ENCODE results near the gene MAD1L1. TPM values are rescaled to one million over a fixed set of nuclear protein-coding genes. Genes with fewer than 3 reads are reported as not detected.
A peak's percentile ranks its signal among the peaks of the same experiment; 100 is the strongest.

Gene MAD1L1
- total and polyA plus RNA-seq, 4 donors: 29.3 to 44.1 (median 35.8) TPM

DNA sequence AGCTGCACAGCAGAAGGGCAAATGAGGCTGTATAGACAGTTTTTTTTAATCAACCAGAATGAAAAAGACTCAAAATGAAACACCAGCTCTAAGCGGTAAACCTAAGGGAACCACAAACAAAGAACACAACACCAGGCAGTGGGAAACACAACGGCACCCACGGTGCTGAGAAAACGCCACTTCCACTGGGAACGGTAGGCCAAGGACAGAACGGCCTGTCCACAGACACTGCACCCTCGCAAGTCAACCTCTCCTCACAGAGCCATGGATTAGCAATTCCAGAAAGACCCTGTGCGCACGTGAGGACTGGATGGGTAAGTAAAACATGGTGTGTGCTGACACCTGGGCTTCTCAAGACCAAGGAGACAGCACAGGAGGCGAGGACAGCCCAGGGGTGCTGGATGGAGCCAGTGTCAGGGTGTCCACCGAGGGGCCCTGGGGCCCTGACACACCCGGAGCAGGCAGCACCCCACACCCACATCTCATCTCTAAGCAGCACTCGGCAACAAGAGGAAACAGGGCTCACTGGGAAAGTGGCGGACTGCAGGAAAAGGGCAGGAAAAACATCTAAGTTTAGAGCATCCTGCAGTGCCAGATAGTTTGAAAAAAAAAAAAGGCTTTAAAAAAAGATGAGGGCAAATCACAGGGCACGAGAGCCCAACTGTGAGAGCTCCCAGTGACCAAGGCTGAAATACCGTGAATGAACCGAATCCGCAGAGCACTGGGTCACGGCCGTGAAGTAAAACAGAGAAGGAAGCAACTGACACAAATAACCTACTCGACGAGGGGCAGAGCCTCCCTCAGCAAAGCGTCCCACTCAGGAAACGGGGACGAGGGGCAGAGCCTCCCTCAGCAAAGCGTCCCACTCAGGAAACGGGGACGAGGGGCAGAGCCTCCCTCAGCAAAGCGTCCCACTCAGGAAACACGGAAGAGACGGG, 120.2 kb downstream of the MAD1L1 start:
- peaks cover 73% of the 10 kb centered on the region for H3K4me1 ChIP-seq (ENCODE audit: control insufficient read depth, insufficient read depth, low read length)

DNA sequence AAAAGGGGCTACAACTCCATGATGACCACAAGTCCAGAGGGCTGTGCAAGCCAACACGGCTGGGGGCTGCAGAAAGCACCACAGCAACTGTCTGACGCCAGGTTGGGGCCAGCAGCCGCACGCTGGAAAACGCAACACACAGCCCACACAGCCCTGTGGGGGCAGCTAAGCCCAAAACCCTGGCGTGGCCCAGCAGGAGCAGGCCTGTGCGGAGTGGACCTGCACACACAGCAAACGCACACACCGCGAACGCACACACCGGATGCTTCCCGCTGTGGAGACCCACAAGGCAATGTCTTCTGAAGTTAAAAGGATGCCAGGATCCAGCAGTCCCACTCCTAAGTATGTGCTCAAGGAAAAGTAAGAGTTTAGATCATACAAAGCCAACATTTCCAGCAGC, 121.2 kb downstream of the MAD1L1 start:
- 71% methylated on average over 13 of the region's 13 CpGs for WGBS (ENCODE audit: insufficient coverage)
- DNase-seq (ENCODE audit: low read depth in 4 of 6, low spot score in 6 of 6): no peak
- Histone ChIP-seq H3K9me3 (ENCODE audit: control insufficient read depth, insufficient read depth, low read length) (no peaks in the 10 kb centered on the region), H3K4me3 (ENCODE audit: low read depth, low read length) (no peak overlapping the region), H3K27me3 (ENCODE audit: control insufficient read depth, insufficient read depth, low read length) (no peaks in the 10 kb centered on the region), H3K4me1 (ENCODE audit: control insufficient read depth, insufficient read depth, low read length) (peaks cover 75% of the 10 kb centered on the region), H3K27ac (ENCODE audit: low read depth, low read length) (no peak overlapping the region), H3K36me3 (ENCODE audit: control insufficient read depth, insufficient read depth, low read length) (peaks cover 42% of the 10 kb centered on the region)

More for the DNA sequence above, 120.2 kb downstream of the MAD1L1 start:
- H3K9me3 ChIP-seq (ENCODE audit: control insufficient read depth, insufficient read depth, low read length): no peaks in the 10 kb centered on the region
- no peak for DNase-seq (ENCODE audit: low read depth in 4 of 6, low spot score in 6 of 6)
- peaks cover 37% of the 10 kb centered on the region for H3K36me3 ChIP-seq (ENCODE audit: control insufficient read depth, insufficient read depth, low read length)
- WGBS (ENCODE audit: insufficient coverage): 70% methylated on average over 23 of the region's 31 CpGs
- H3K27ac ChIP-seq (ENCODE audit: low read depth, low read length): no peak overlapping the region
- H3K4me3 ChIP-seq (ENCODE audit: low read depth, low read length): no peak overlapping the region
- H3K27me3 ChIP-seq (ENCODE audit: control insufficient read depth, insufficient read depth, low read length): no peaks in the 10 kb centered on the region

DNA sequence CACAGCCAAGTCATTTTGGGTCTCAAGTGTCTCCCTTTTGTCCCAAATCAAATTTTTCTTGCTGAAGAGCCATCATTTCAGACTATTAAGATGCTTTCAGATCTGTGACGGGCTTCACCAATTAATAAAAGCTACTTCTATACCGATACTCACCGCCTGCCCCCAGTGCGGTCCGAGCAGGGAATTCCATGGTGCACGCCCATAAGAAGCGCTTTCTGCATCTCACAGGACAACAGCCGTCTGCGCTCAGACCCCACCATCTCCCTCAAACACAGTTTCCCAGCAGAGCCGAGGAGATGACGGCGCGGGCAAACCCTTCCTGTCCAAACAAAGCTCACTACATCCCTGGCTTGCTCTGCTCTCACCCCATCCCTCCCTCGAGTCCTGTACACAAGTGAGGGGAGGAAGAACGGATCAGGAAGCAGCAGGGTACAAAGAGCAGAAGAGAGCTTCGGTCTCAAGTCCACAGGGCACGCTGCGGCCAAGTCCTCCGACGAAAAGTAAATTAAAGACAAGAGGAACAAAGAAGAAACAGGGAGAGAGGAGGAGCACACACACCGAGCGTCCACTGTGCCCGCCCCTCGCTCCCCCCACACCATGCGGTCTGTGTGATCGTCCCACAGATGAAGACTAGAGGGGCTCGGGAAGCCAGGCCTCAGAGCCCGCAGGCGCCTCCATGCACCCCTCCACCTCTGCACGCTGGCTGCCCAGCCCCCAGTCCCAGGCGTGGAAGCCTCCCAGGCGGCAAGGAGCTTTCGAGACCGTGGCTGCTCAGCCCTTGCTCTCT, 121.9 kb downstream of the MAD1L1 start:
- DNase-seq (ENCODE audit: low read depth in 4 of 6, low spot score in 6 of 6): peak in 2 of 6 donors; percentile 51 to 61
- peaks cover 75% of the 10 kb centered on the region for H3K4me1 ChIP-seq (ENCODE audit: control insufficient read depth, insufficient read depth, low read length)
- peaks cover 36% of the 10 kb centered on the region for H3K36me3 ChIP-seq (ENCODE audit: control insufficient read depth, insufficient read depth, low read length)
- H3K9me3 ChIP-seq (ENCODE audit: control insufficient read depth, insufficient read depth, low read length): no peaks in the 10 kb centered on the region
- H3K4me3 ChIP-seq (ENCODE audit: low read depth, low read length): no peak overlapping the region
- no peaks in the 10 kb centered on the region for H3K27me3 ChIP-seq (ENCODE audit: control insufficient read depth, insufficient read depth, low read length)
- WGBS (ENCODE audit: insufficient coverage): 44% methylated on average over 24 of the region's 34 CpGs
- H3K27ac ChIP-seq (ENCODE audit: low read depth, low read length): peak overlapping the region; percentile 96

DNA sequence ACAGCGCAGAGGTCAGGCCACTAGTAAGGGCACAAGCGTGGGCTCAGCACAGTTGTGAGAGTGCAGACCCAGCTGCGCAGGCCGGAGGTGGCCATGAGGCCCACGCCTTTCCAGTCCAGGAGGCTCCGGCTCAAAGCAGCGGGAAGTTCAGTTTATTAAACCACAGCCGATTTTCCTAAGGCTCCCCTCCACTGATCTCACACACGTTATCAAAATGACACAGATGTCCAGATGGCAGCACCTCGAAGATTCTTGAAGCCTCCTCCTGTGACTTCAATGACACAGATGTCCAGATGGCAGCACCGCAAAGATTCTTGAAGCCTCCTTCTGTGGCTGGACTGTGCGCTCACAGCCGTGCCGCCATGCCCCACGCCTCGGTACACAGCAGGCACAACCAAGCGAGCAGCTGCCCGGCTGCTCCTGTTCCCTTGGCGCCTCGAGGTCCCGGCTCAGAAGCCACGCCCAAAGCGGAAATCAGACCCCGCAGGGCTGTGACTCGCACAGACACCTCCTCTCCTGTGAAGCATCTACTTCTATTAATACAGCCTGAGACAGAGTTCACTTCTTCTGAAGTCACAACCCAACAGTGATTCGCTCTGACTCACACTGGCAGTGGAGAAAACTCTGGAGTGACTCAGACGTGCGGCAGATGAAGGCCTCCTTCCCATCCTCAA, 122.7 kb downstream of the MAD1L1 start:
- peak overlapping the region; percentile 96 for H3K27ac ChIP-seq (ENCODE audit: low read depth, low read length)
- H3K9me3 ChIP-seq (ENCODE audit: control insufficient read depth, insufficient read depth, low read length): no peaks in the 10 kb centered on the region
- DNase-seq (ENCODE audit: low read depth in 4 of 6, low spot score in 6 of 6): peak in 2 of 6 donors; percentile 46 to 58
- no peak overlapping the region for H3K4me3 ChIP-seq (ENCODE audit: low read depth, low read length)
- H3K4me1 ChIP-seq (ENCODE audit: control insufficient read depth, insufficient read depth, low read length): peaks cover 75% of the 10 kb centered on the region
- no peaks in the 10 kb centered on the region for H3K27me3 ChIP-seq (ENCODE audit: control insufficient read depth, insufficient read depth, low read length)
- H3K36me3 ChIP-seq (ENCODE audit: control insufficient read depth, insufficient read depth, low read length): peaks cover 28% of the 10 kb centered on the region
- 74% methylated on average over 28 of the region's 28 CpGs for WGBS (ENCODE audit: insufficient coverage)

DNA sequence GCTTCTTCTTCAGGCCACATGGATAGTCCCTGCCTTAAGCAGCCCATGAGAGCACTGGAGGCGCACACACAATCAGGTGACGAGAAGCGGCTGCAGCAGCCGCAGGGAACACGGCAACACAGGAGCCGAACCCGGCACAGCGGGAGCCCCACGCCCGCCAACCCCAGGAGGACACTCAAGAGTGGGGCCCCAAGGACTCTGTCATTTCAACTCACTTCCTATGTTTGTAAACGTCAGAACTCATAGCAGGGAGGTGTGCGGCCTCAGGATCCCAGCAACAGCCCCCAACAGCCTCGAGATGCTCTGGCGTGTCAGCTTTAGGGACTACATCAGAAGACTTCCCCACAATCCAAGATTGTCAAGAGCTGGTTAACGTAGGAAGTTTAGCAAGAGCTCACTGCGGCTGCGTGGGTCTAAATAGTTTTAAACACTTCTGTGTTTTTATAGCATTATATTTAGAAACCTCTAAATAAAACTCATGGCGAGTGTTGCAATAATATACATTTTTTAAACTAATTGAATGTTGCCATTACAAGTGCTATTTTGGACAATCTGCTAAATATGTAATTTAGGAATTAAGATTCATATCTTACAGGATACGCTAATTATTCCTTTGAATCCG, 123.4 kb downstream of the MAD1L1 start:
- Histone ChIP-seq H3K9me3 (ENCODE audit: control insufficient read depth, insufficient read depth, low read length) (no peaks in the 10 kb centered on the region), H3K36me3 (ENCODE audit: control insufficient read depth, insufficient read depth, low read length) (peaks cover 21% of the 10 kb centered on the region), H3K4me3 (ENCODE audit: low read depth, low read length) (no peak overlapping the region), H3K27me3 (ENCODE audit: control insufficient read depth, insufficient read depth, low read length) (no peaks in the 10 kb centered on the region), H3K27ac (ENCODE audit: low read depth, low read length) (peak overlapping the region; percentile 96), H3K4me1 (ENCODE audit: control insufficient read depth, insufficient read depth, low read length) (peaks cover 80% of the 10 kb centered on the region)
- DNase-seq (ENCODE audit: low read depth in 4 of 6, low spot score in 6 of 6): peak in 1 of 6 donors; percentile 61
- WGBS (ENCODE audit: insufficient coverage): 62% methylated on average over 12 of the region's 20 CpGs

DNA sequence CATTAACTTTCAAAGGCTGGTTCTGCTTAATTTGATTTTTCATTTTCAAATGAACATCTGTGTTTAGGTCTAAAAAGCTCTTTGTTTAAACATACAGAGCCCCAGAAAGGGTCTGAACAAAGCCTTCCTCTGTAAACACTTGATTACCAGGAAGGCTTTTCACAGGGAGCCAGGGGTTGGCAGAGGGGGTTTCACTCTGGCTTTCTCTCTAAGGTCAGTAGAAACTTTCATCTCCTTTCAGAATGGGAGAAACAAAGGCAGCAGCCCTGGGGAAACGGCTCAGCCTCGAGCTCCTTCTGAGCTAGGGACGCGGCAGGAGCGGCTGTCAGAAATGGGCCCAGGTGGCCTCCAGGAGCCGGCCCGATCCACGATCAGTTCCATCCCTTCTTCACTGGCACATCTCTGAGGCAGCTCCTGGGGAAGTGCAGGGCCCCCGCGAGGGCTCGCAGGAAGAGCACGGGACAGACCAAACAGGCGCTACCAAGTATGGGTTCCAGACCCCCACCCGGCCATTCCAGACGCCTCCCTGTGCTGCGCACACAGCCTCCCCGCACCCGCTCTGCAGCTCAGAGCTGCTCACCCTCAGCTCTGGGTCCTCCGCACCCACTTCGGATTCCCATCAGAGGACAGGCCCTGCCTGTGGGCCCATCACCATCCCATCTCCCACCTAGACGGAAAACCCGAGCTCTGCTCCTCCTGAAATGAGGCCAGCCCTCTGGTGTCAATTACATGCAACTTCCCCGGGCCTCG, 124.1 kb downstream of the MAD1L1 start:
- Histone ChIP-seq H3K27me3 (ENCODE audit: control insufficient read depth, insufficient read depth, low read length) (no peaks in the 10 kb centered on the region), H3K4me3 (ENCODE audit: low read depth, low read length) (no peak overlapping the region), H3K27ac (ENCODE audit: low read depth, low read length) (peak overlapping the region; percentile 96), H3K4me1 (ENCODE audit: control insufficient read depth, insufficient read depth, low read length) (peaks cover 87% of the 10 kb centered on the region), H3K9me3 (ENCODE audit: control insufficient read depth, insufficient read depth, low read length) (no peaks in the 10 kb centered on the region), H3K36me3 (ENCODE audit: control insufficient read depth, insufficient read depth, low read length) (peaks cover 14% of the 10 kb centered on the region)
- DNase-seq (ENCODE audit: low read depth in 4 of 6, low spot score in 6 of 6): peak in 2 of 6 donors; percentile 85 to 88
- 24% methylated on average over 24 of the region's 24 CpGs for WGBS (ENCODE audit: insufficient coverage)

DNA sequence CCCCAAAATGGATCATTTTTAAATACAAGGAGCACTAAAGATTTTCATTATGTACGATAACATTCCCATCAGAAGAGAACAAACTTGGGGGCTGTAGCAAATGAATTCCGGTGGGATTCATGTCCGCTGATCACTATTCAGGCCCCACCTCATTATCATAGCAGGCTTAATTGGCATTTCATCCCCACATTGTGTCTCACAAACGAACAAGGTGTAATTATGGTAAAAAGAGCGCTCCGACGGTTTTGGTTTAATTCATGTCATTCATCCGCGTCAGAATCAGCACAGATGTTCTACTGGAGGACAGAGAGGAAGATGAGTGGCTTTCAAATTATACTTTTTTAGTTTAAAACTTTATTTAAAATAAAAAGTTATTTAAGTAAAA, 124.7 kb downstream of the MAD1L1 start:
- H3K4me1 ChIP-seq (ENCODE audit: control insufficient read depth, insufficient read depth, low read length): peaks cover 93% of the 10 kb centered on the region
- no CpG with 5 or more reads among the region's 9 CpGs for WGBS (ENCODE audit: insufficient coverage)
- peaks cover 19% of the 10 kb centered on the region for H3K36me3 ChIP-seq (ENCODE audit: control insufficient read depth, insufficient read depth, low read length)
- no peaks in the 10 kb centered on the region for H3K27me3 ChIP-seq (ENCODE audit: control insufficient read depth, insufficient read depth, low read length)
- DNase-seq (ENCODE audit: low read depth in 4 of 6, low spot score in 6 of 6): peak in 2 of 6 donors; percentile 56 to 62
- H3K27ac ChIP-seq (ENCODE audit: low read depth, low read length): peak overlapping the region; percentile 96
- no peaks in the 10 kb centered on the region for H3K9me3 ChIP-seq (ENCODE audit: control insufficient read depth, insufficient read depth, low read length)
- H3K4me3 ChIP-seq (ENCODE audit: low read depth, low read length): no peak overlapping the region

DNA sequence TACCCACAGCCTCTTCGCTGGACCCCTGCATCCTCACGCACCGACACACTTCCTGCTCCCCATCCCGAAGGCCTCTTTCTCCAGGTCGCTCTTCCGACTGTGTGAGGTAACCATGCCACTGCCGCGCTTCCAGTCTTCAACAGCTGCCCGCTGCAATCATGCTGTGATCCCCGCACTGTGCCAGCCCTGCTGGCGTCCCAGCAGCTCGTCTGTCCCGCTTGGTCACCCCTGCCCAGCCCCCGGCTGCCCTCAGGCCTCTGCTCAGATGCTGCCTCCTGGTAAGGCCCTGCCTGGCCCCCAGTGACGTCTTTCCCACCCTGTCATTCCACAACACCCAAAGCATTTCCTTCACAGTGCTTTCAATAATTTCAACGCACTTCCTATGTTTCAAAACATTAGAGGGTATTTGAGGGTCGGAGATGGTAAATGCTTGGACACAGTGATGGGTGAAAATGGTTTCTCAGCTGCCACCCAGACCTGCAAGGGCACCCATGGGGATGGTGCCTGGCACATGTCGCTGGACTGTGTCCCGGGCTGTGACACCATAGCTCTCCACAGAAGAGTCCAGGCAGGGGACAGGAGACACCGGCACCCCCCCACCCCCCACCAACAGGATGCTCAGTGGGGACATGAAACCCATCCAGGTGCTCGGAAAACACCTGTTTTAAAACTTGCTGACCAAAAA, 125.2 kb downstream of the MAD1L1 start:
- Histone ChIP-seq H3K4me1 (ENCODE audit: control insufficient read depth, insufficient read depth, low read length) (peaks cover 95% of the 10 kb centered on the region), H3K9me3 (ENCODE audit: control insufficient read depth, insufficient read depth, low read length) (no peaks in the 10 kb centered on the region), H3K4me3 (ENCODE audit: low read depth, low read length) (no peak overlapping the region), H3K36me3 (ENCODE audit: control insufficient read depth, insufficient read depth, low read length) (peaks cover 23% of the 10 kb centered on the region), H3K27ac (ENCODE audit: low read depth, low read length) (peak overlapping the region; percentile 96), H3K27me3 (ENCODE audit: control insufficient read depth, insufficient read depth, low read length) (no peaks in the 10 kb centered on the region)
- peak in 2 of 6 donors; percentile 48 to 64 for DNase-seq (ENCODE audit: low read depth in 4 of 6, low spot score in 6 of 6)
- 30% methylated on average over 16 of the region's 21 CpGs for WGBS (ENCODE audit: insufficient coverage)

All from spinal cord (tissue), 10 donors.